Natural killer cell (primary cell): ENCODE results near the gene HOXC5. TPM values are rescaled to one million over a fixed set of nuclear protein-coding genes. Genes with fewer than 3 reads are reported as not detected.
A peak's percentile ranks its signal among the peaks of the same experiment; 100 is the strongest.

Experiments
- ATAC-seq, 3 donors: fragments of 150-1000 bp in 2 of 3; fragments of 200-7000 bp in 1 of 3; cut with Tn5 transposase; 1 replicate in 1 of 3; 2 replicates in 2 of 3; pipeline ENCODE4 v1.10.0; 2021; ENCODE audit warnings: mild to moderate bottlenecking in 2 of 3, moderate library complexity in 2 of 3
- DNase-seq, 2 donors: peaks; one replicate each; pipeline versions ENCODE4 v3.0.0 to v3.0.0-alpha.2; 2013 to 2021; ENCODE audit warnings: mixed read lengths in 1 of 2
- H3K27ac ChIP-seq: one replicate; pipeline ENCODE4 v1.5.1; 2013; ENCODE audit warnings: mild to moderate bottlenecking, low read length
- H3K27me3 ChIP-seq: one replicate; pipeline ENCODE4 v1.6.1; 2013; ENCODE audit warnings: low read length; ENCODE audit not compliant: control insufficient read depth, insufficient read depth
- H3K36me3 ChIP-seq: one replicate; pipeline ENCODE4 v1.6.1; 2013; ENCODE audit warnings: low read length; ENCODE audit not compliant: control insufficient read depth, insufficient read depth
- H3K4me1 ChIP-seq: one replicate; pipeline ENCODE4 v1.6.1; 2013; ENCODE audit warnings: low read length; ENCODE audit not compliant: control insufficient read depth, insufficient read depth
- H3K4me3 ChIP-seq: one replicate; pipeline ENCODE4 v1.5.1; 2013; ENCODE audit warnings: low read length
- H3K9me3 ChIP-seq: one replicate; pipeline ENCODE4 v1.6.1; 2013; ENCODE audit warnings: low read length; ENCODE audit not compliant: control insufficient read depth, insufficient read depth
- H3K27ac Mint-ChIP-seq, 2 donors: one replicate each; pipeline ENCODE4 v1.8.0; 2022; ENCODE audit warnings: mild to moderate bottlenecking in 2 of 2, mixed read lengths in 2 of 2, moderate library complexity in 1 of 2
- H3K27me3 Mint-ChIP-seq, 2 donors: one replicate each; pipeline ENCODE4 v1.8.0; 2022; ENCODE audit warnings: low read depth in 2 of 2, mixed read lengths in 2 of 2
- H3K36me3 Mint-ChIP-seq: one replicate; pipeline ENCODE4 v1.8.0; 2022; ENCODE audit warnings: mixed read lengths
- H3K4me1 Mint-ChIP-seq, 2 donors: one replicate each; pipeline ENCODE4 v1.8.0; 2022; ENCODE audit warnings: mixed read lengths in 2 of 2
- H3K4me3 Mint-ChIP-seq: one replicate; pipeline ENCODE4 v1.8.0; 2022; ENCODE audit warnings: mild to moderate bottlenecking, moderate library complexity, mixed read lengths
- H3K9me3 Mint-ChIP-seq, 2 donors: one replicate each; pipeline ENCODE4 v1.8.0; 2022; ENCODE audit warnings: mixed read lengths in 2 of 2
- CTCF ChIP-seq: fragments of 200-600 bp; IDR thresholded peaks from one replicate; pipeline ENCODE4 v1.8.0; 2022; ENCODE audit warnings: antibody characterized with exemption
- WGBS: methylation state at CpG from one replicate; pipeline ENCODE4 v1.1.7; 2013; ENCODE audit warnings: missing lambda C conversion rate; ENCODE audit not compliant: insufficient coverage; 5-methylcytosine and 5-hydroxymethylcytosine counted together
- intact Hi-C: fragments of 100-400 bp; cut with micrococcal nuclease; formaldehyde crosslinking; loops from one replicate; pipeline ENCODE4 v1.14.2; 2022
- total RNA-seq, 4 donors: library from RNA; stranded (reverse); fragments of 120-200 nt in 1 of 4; gene quantifications; one replicate each; pipeline versions ENCODE4 v1.2.3 to v1.2.4, GENCODE V29; 2013 to 2022

Gene HOXC5
- total RNA-seq, 3 donors from 2014 or later (not counting 1 experiment from before 2014, with no cell fraction given), result 0.20 TPM; not detected in 2

DNA sequence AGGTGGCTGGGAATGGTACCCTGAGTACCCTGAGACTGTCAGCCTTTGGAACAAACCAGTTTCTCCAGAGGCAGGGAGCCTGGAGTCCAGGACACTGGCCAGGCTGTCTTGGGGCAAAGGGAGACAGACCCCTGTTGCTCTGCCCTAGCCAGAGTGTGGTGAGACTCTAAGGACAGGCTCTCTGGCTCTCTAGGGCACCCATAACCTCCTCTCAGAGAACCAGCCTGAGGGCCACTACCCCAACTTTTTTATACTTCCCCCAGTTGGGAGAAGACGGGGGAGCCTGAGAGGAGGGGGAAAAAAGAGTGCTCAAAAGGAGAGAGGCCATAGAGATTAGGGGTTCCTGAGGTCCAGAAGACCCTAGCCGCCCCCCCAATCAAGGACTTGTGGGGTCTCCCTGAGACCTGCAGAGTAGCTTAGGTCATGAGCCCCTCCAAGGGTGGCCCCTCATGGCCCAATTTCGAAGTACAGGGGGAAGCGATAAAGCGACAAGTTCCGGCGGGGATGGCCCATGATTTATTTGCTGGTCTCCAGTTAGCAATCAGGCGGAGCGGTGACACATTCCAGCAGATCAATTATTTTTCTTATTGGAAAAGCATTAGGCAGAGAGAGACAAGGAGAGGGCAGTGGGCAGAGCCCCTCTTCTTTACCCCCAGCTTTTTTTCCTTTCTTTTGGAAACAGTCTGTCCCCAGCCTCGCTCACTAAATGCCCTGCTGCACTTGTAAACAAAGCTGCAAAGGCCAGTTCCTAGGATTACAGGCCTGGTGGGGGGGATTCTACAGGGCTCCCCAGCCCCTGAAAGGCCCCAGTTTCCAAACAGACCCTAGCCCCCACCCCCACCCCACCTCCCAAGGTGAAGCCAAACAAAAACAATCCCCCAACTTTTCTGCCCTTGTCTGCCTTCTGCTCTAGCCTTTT lies 22.5 kb upstream of the HOXC5 start:
- intact Hi-C loops, result loop anchor here (5.0 to 10.0 kb wide), 2 partner anchors 33 to 274 kb away; partner anchors contain the start of genes CBX5 and HNRNPA1
- Histone ChIP-seq H3K9me3 (no peaks in the 10 kb centered on the region), H3K36me3 (no peaks in the 10 kb centered on the region), H3K4me3 (no peak overlapping the region), H3K27ac (no peak overlapping the region), H3K4me1 (peaks cover 23% of the 10 kb centered on the region), H3K27me3 (peaks cover 84% of the 10 kb centered on the region)
- peaks cover 18 to 44% of the 10 kb centered on the region in 2 donors for H3K4me1 Mint-ChIP-seq
- peaks cover 83 to 84% of the 10 kb centered on the region in 2 donors for H3K27me3 Mint-ChIP-seq
- ATAC-seq (no peak), DNase-seq (no peak)
- WGBS, result 13% methylated on average over 8 of the region's 10 CpGs
- TF ChIP-seq CTCF, result no peak
- H3K4me3 Mint-ChIP-seq, result no peak overlapping the region
- H3K9me3 Mint-ChIP-seq, result no peaks in the 10 kb centered on the region
- peak overlapping the region in 1 of 2 donors; percentile 23 for H3K27ac Mint-ChIP-seq
- H3K36me3 Mint-ChIP-seq, result peaks cover 5% of the 10 kb centered on the region

- DNase-seq (no peak), ATAC-seq (no peak)
- intact Hi-C loops, result loop anchor here (5.0 to 10.0 kb wide), 2 partner anchors 34 to 274 kb away; partner anchors contain the start of genes CBX5 and HNRNPA1
- H3K9me3 ChIP-seq, result no peaks in the 10 kb centered on the region
- Mint-ChIP-seq H3K27me3 (peaks cover 79 to 80% of the 10 kb centered on the region in 2 donors), H3K36me3 (peaks cover 3% of the 10 kb centered on the region), H3K4me1 (peaks cover 15 to 41% of the 10 kb centered on the region in 2 donors), H3K9me3 (no peaks in the 10 kb centered on the region), H3K27ac (no peak overlapping the region), H3K4me3 (no peak overlapping the region)
- H3K27me3 ChIP-seq, result peaks cover 86% of the 10 kb centered on the region
- no peak overlapping the region for H3K4me3 ChIP-seq
- H3K27ac ChIP-seq, result no peak overlapping the region
- no peak for TF ChIP-seq CTCF
- H3K36me3 ChIP-seq, result no peaks in the 10 kb centered on the region
- 12% methylated on average over 13 of the region's 17 CpGs for WGBS
- peaks cover 22% of the 10 kb centered on the region for H3K4me1 ChIP-seq
Measured at GRCh38 chr12:54010972-54011664, 21.7 kb upstream of the HOXC5 start.

DNA sequence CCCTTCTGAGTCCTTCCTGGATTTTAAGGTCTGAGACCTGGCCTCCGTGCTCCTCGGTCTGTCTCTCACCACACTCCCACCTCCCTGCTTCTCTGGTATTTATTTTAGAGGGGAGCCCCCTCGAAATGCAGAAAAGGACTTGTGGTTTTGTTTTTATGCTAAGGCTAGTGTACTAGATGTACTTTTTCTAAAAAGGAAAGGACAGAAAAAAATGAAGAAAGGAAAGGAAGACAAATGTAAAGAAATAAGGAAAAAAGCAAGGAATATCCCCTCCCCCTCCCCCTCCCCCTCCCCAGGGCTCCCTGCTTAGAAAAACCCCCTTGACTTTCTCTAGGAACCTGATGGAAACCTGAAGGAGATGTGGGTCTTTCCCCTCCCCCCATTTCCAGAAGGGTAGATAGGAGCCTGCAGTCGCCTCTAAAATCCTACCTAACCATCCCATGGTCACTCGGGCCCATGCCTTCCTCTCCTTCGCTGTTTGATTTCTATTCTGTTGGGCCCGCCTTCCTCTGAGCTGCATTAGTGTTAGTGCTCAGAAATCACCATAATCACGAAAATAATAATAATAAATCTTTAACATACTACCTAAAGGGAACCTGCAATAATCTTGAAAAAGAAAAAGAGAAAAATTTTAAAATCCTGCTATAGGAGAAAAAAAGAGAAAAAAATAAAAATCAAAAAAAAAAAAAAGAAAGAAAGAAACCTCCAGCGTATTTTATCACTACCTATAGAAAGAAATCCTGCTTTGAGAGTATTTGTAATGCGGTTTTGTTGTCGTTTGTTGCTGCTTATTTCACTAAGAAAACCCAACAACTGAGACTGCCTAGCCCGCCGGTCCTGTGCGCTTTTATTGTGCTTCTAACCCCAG lies 21.0 kb upstream of the HOXC5 start:
- H3K27ac Mint-ChIP-seq, result no peak overlapping the region
- H3K4me3 Mint-ChIP-seq, result no peak overlapping the region
- no peak for ATAC-seq
- DNase-seq, result no peak
- intact Hi-C loops, result loop anchor here (5.0 to 10.0 kb wide), 2 partner anchors 35 to 273 kb away; partner anchors contain the start of genes CBX5 and HNRNPA1
- no peaks in the 10 kb centered on the region for H3K36me3 ChIP-seq
- H3K4me1 ChIP-seq, result peaks cover 18% of the 10 kb centered on the region
- H3K4me3 ChIP-seq, result no peak overlapping the region
- WGBS, result 28% methylated on average over 5 of the region's 14 CpGs
- H3K27me3 Mint-ChIP-seq, result peaks cover 73 to 75% of the 10 kb centered on the region in 2 donors
- peaks cover 81% of the 10 kb centered on the region for H3K27me3 ChIP-seq
- no peak overlapping the region for H3K27ac ChIP-seq
- H3K9me3 ChIP-seq, result no peaks in the 10 kb centered on the region
- H3K36me3 Mint-ChIP-seq, result no peaks in the 10 kb centered on the region
- H3K9me3 Mint-ChIP-seq, result no peaks in the 10 kb centered on the region
- TF ChIP-seq CTCF, result no peak
- H3K4me1 Mint-ChIP-seq, result peaks cover 10 to 36% of the 10 kb centered on the region in 2 donors
